Endometrium (tissue), 2 donors: ENCODE measurements around the gene PLEKHM3.

Experiments
- FAIRE-seq: peaks from 2 replicates; lab custom pipeline; 2012; peaks lifted over from hg19 to GRCh38; lab: Jason Lieb, UNC
- donor health status: control.
- donor health status: control.

Gene PLEKHM3

DNA sequence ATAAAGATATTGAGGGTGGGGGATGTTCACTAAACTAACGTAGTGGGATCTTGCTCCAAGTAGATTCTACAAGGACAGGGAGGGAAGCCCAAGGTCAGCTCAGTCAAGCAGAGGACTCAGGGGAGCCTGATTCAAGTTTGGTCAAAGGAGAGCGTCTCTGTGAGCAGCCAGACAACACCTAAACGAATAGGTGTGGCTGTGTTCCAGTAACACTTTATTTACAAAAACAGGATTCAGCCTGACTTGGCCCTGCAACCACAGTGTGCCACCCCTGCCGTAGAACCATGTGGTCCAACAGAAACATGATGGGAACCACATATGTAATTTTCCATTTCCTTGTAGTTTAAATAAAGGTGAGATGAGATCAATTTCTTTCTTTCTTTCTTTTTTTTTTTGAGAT lies 237.5 kb downstream of the PLEKHM3 start:
- FAIRE-seq = no peak

DNA sequence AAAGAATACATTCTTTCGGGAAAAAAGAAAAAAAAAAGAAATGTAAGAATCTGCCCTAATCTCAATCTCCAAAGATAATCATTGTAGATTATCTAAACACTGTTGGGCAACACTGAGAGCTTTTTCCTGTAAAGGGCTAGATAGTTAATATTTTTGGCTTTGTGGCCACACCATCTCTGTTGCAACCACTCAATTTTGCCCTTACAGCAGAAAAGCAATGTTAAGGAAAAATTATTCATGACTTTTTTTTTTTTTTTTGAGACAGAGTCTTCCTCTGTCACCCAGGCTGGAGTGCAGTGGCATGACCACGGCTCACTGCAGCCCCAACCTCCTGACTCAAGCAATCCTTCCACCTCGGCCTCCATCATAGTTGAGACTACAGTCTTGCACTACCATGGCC lies 238.3 kb downstream of the PLEKHM3 start:
- no peak for FAIRE-seq

DNA sequence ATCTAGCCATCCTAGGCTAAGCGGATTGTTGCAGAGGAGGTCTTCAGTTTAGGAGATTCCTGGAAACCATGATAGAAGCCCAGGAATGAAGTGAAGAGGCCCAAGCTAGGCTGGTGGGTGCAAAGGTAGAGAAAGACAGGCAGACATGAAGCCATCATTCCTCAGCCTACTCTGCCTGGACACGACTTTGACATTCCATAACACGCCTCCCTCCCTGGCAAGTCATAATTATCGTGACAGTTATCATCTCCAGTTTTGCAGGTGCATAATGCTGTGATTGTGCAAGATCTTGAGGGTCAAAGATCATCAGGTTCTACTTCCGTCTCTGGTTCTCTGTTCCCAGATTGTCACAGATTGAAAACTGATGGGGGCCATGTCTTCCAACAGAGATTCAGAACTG lies 240.4 kb downstream of the PLEKHM3 start:
- FAIRE-seq = no peak

DNA sequence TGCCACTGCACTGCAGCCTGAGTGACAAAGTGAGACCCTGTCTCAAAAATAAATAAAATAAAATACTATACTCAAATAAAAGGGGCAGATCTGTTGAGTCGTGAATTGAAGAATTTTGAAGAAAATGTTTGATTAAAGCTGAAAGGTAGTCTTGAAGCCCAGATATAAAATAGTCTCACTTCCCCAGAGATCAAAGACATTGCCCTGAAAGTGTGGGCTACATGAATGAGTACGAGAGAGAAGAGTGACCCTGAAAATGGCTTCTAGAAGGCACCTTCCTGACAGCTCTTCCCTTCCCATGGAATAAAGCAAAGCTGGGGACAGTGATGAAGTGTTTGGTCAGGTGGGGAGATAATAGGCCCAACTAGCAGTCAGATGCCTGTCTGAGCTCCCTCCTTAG lies 241.8 kb downstream of the PLEKHM3 start:
- FAIRE-seq = no peak

DNA sequence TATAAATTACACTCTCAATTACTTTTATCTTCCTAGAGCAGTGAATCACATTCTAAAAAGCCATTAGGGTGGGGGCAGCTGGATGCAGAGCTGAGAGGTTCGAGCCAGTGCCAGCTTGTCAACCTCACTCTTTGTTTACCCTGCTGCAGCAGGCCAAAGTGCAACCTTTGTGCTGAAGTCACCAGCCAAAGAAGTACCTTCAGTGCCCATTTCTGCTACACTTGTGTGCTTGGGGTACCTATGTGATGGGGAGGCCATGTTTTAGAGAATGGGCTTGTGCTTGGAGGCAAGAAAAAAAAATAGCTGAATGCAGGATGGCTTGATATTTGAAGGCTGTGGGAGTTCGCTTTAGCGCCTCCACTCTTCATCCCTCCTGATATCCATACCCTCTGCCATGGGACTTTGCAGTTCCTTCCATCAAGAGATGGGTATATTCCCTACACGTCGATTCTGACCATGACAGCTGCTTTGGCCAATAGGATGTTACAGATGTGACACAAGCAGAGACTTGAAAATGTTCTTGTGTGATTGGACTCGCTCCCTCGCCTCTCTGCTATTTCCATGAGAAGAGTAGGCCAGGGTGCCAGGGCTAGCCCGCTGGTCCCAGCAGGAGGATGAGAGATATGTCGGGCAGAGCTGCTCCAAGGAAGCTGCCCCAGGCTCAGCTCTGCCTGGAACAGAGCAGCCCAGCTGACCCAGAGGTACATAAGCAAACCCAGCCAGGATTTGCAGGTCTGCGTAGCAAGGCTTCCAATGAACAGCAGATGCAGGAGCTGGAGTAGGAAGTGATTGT lies 242.9 kb downstream of the PLEKHM3 start:
- FAIRE-seq = no peak

DNA sequence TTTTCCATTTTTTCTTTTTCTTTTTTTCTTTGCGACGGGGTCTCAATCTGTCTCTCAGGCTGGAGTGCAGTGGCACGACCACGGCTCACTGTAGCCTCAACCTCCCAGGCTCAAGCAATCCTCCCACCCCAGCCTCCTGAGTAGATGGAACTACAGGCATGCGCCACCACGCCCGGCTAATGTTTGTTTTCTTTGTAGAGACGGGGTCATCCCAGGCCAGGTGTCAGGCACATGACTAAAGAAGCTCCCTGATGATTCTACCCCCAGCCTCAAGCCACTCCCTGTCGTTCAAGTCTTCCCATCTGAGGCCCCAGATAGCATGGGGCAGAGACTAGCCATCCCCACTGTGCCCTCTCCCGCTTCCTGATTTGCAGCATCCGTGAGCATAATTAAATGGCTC lies 245.8 kb downstream of the PLEKHM3 start:
- FAIRE-seq = no peak

DNA sequence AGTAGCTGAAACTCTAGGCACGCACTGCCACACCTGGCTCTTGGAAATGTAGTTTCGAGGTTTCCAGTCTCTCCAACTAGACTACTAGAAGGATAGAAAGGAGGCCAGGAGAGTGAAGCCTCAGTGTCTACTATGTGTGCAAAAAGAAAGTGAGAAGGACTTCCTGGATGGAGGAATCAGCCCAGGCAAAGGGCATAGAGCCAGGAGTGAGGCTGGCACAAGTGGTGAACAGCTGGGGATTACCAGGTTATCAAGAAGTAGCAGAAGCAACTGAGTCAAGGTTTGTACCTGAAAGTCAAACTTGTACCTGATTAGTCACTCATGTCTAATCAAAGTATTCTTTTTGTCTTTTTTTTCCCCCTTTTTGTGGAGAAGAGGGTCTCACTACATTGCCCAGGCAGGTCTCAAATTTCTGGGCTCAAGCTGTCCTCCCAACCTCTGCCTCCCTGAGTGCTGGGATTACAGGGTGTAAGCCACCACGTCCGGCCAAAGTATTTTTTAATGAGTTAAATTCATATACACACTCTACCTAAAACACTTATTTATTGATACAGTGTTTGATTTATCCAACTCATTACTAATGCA lies 246.9 kb downstream of the PLEKHM3 start:
- FAIRE-seq = no peak

DNA sequence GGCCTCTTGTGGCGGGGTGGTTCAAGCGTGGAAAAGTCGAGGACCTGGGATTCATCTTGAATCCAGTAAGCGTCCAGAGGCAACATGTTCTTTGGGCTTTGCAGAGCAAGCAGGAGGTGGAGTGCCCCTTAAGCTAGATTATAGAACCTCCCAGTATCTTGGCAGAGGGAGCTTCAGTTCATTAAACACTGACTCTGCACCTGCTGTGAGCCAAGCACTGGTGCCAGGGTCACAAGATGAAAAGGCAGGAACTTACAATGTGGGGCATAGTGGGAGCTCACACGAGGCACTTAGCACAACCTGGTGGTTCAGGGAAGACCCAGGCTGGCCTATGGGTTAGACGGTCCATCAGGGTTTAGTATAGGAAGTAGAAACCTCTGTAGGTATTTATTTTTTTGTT lies 248.2 kb downstream of the PLEKHM3 start:
- FAIRE-seq = no peak

DNA sequence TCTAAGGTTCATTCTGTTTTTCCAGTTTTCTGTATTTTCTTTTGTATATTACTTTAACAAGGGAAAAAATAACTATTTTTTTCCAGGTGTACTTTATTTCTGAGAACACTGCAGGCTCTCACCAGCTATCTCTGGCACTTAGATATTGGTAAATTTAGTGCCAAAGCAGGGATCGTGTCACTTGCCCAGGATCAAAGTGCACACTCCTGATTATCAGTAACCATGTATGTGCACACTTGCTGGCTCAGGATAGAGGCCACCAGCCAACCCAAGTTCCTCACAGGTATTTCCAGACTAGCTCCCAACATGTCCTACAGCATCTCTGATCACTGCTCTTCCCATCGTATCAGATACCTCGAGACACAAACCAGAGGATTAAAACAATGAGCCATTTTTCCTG lies 249.9 kb downstream of the PLEKHM3 start:
- no peak for FAIRE-seq

DNA sequence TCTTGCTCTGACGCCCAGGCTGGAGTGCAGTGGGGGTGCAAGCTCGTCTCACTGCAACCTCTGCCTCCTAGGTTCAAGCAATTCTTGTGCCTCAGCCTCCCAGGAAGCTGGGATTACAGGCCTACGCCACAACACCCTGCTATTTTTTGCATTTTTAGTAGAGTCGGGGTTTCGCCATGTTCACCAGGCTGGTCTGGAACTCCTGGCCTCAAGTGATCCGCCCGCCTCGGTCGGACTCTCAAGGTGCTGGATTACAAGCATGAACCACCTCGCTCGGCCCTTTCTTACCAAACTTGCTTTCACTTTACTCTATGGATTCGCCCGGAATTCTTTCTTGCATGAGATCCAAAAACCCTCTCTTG lies 252.5 kb downstream of the PLEKHM3 start:
- no peak for FAIRE-seq

DNA sequence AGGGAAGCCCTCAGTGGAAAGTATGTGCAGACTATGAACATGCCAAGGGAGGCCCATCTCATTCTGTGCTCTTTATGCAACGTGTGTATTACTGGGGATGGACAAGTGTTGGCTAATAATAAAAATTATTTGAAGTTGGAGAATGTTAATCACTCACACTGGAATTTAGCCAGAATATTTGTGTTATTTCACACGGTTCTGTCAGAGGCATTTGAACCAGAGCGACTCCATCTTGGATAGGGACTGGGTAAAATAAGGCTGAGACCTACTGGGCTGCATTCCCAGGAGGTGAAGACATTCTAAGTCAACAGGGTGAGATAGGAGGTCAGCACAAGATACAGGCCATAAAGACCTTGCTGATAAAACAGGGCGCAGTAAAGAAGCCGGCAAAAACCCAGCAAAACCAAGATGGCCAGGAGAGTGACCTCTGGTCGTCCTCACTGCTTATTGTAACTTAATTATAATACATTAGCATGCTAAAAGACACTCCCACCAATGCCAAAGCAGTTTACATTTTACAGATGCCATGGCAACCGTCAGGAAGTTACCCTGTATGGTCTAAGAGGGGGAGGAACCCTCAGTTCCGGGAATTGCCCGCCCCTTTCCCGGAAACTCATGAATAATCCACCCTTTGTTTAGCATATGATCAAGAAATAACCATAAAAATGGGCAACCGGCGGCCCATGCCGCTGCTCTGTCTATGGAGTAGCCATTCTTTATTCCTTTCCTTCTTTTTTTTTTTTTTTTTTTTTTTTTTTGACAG lies 253.1 kb downstream of the PLEKHM3 start:
- FAIRE-seq = no peak

DNA sequence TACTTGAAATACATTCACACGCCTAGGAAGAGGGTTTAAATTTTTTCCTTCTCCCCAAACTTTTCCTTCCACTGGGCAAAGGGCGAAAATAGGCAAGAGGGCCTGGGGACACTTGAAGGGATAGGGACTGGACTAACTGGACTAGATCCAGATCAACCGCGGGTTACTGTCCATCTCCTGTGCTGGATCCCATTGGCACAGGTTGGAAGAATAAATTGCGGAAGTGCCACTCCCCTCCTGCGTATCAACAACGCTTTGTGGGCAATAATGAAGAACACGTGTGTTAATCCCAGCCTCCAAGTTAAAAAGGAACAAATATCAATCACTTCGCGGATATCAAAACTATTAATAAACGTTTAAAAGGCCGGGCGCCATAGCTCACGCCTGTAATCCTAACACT lies 253.9 kb downstream of the PLEKHM3 start:
- FAIRE-seq = no peak
